NCI-H1092 treated with DMSO at 0.1 percent for 48 hours (cell line): Measurements from ENCODE around the gene UBE2E1.
A peak's percentile ranks its signal among the peaks of the same experiment; 100 is the strongest.

Source experiments
- DNase-seq: peaks from one replicate; lab custom pipeline; 2025; lab: John Stamatoyannopoulos, UW

Gene UBE2E1

DNA sequence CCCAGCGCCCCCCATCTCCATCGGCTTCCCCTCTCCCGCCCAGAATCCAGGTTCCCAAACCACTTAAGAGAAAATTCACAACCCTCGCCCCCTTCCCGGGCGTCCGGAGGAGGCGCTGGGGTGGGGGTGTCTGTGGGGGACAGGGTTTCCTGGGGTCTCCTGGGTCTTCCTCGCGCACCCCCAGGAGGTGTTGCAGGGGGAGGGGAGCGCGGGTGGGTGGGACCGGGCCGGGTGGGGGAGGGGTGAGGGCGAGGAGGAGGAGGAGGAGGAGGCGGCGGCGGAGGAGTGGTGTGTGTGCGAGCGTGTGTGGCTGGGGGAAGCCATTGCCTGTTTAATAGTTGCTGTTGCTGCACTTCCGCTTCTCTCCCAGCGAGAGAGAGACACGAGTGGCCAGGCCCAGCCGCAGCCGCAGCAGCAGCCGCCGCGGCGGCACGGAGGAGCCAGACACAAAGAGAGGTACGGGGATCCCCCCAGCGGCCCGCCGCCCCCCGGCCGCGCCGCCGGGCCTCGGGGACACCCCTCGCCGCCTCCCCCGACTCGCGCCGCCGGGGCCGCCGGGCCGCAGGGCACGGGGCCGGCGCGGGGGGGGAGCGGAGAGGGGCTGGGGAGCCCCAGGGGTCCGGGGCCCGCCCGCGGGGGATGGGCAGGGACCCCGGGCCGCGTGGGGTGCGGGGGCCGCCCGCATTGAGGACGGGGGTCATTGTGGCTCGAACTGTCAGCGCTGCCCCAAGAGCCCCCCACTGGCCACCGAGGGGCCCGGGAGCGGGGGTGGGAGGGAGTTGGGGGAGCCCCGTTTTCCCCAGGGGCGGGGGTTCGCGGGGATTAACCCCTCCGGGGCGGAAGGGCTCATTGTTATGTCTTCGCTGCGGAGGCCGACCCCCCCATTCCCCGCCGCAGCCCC is at the start of gene UBE2E1:
Gene UBE2E1, plus strand, starts transcription at position 323 of the 901 bp plus-strand sequence. CDS start 1,315 bp downstream, outside the sequence.
- DNase-seq: peak; percentile 48

DNA sequence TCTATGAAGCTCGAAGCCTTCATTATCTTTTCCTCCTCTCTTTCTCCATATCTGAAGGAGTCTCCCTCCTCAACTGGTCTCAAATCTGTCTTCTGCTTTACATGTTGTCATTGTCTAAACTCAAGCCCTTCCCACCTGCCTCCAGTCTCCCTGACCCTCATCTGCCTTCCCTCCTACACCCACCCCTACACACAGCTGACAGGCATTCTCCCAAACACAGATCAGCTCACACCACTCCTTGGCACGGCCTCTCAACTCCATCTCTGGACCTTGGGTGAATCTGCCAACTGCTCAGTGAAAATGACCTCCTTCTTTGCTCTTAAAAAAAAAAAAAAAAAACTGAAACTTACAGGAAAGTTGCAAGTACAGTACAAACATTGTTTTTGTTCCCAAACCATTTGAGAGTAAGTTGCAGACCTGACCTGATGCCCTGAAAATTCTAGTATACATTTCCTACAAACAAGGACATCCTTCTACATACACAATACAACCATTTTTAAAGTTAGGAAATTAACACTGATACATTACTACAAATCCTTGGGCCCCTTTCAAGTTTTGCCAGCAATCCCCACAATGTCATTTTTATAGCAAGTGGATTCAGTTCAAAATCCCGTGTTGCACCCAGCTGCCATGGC is 49.4 kb upstream of the UBE2E1 start:
- DNase-seq: no peak

GRCh38 chr3:23758253-23758838 is 47.4 kb upstream of the UBE2E1 start:
- no peak for DNase-seq

DNA sequence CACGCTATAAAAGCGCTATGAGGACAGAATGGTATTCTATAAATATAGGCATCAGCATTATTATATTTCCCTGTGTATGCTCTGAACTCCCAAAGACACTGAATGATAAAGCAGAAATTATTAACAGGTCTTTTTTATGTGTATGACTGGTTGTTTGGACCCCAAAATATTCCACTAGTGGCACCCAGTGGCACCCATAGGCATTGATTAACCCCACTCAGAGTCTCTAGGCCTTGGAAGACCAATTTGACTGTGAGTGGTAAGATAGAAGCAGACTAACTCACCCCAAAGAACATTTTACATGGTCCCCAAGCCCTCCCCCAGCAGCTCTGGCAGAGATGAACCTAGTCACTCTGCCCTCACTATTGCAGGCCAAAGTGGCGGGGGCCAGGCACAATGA is 45.4 kb upstream of the UBE2E1 start:
- DNase-seq: no peak

GRCh38 chr3:23760871-23761373 is 44.8 kb upstream of the UBE2E1 start:
- no peak for DNase-seq

DNA sequence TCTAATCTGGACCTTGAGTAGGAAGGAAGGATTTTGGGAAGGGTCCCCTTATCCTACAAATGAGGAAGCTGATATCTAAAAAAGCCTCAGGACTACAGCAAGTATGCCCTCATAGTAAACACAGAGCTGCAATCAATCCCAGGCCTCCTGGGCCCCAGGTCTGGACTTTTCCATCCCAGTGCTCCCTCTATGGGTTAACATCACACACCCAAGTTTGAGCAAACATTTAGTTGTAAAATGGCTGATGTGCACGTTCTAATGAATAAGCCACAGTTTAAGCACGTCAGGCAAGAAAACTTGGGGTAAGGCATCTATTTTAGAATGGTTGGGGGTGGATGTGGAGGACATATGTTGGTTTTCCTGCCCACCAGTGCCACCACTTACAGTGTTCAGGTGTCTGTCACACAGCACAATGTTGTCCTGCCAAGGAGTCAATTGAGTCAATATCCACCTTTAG is 44.3 kb upstream of the UBE2E1 start:
- DNase-seq: no peak

DNA sequence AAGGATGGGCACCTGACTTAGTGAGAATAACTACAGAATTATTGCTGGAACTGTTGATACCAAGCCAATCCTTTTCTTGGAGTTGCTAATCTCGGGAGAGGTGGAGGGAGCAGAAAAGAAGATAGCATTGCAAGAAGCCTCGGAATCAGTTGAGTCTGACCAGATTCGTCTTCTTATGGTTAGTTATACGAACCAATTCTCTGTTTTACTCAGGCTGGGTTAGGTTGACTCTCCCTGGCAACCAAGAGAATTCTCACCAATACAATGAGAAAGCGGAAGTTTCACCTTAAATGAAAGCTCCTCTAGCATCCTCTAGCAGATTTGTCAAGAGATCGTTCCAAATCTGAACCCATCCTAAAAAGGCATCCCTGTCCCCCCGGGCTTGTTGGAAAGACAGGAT is 43.5 kb upstream of the UBE2E1 start:
- no peak for DNase-seq

DNA sequence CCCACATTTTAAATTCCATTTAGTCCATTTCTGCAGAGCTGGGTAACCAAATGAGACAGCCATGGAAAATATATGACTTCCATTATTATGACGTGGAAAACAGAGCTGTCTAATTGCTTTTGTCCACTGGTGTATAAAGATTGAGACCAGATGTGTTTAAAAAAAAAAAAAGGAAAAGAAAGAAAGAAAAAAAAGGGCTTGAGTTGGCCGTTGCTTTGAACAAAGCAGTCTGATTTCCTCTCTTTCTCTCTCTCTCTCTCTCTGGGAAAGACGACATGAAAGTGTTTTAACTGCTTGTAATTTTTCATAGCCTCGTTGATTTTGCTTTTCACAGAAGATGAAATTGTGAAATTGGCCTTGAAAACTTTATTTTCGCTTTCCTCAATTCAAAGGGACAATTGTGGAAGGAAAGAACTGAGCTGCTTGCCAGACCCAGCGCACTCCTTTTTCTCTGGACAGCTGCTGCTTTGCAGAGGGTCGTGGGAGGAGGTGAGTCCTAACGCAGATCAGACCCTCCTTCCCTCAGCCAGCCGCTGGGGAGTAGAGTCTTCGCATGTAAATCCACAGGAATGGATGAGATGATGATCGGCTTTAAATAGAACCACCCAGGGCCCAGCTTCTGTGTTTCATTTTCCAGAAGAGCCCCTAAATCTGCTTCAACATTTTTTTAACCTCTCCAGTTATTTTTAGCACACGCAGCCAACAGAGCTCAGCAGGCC is 42.8 kb upstream of the UBE2E1 start:
- DNase-seq: no peak

GRCh38 chr3:23764407-23764806 is 41.3 kb upstream of the UBE2E1 start:
- DNase-seq: no peak

GRCh38 chr3:23767546-23767945 is 38.2 kb upstream of the UBE2E1 start:
- DNase-seq: no peak

- no peak for DNase-seq
Observed at GRCh38 chr3:23775254-23775909, 30.4 kb upstream of the UBE2E1 start.

DNA sequence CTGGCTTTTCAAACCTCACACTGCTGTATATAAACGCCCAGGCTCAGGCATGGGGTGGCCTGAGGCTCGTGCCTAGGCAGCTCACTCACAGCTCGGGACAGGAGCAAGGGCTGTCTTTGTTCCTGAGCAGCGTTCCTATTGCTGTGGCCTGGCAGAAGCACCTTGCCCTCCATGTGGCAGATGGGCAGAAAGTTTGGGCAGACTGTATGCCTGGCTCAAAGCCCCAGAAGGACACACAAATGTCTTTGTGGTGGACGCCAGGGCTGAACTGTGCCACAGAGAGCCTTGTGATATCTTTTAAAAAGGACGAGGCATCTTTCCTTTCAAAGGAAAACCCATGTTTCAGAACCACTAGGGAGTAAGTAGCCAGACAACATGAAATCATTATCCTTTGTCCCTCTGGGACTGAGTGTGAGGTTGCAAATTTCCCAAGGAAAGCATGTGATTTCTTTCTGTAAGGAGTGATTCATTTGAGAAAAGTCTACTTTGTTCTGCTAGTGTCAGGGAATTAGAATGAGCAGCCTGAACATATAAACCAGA is 29.3 kb upstream of the UBE2E1 start:
- DNase-seq: no peak

DNA sequence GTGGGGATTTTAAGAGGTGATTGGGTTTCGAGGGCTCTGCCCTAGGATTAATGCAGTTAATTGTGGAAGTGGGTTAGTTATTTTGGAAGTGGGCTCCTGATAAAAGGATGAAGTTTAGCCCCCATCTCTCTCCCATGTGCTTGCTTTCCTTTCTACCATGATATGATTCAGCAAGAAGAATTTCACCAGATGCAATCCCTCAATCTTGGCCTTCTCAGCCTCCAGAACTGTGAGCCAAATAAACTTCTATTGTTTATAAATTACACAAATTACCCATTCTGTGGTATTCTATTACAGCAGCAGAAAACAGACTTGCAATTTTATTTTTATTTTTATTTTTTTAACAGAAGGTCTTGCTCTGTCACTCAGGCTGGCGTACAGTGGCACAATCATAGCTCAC is 27.3 kb upstream of the UBE2E1 start:
- no peak for DNase-seq

- DNase-seq: no peak
Observed at GRCh38 chr3:23779841-23780240, 25.9 kb upstream of the UBE2E1 start.

GRCh38 chr3:23781051-23781450 is 24.7 kb upstream of the UBE2E1 start:
- DNase-seq: no peak

GRCh38 chr3:23781871-23782270 is 23.9 kb upstream of the UBE2E1 start:
- no peak for DNase-seq

DNA sequence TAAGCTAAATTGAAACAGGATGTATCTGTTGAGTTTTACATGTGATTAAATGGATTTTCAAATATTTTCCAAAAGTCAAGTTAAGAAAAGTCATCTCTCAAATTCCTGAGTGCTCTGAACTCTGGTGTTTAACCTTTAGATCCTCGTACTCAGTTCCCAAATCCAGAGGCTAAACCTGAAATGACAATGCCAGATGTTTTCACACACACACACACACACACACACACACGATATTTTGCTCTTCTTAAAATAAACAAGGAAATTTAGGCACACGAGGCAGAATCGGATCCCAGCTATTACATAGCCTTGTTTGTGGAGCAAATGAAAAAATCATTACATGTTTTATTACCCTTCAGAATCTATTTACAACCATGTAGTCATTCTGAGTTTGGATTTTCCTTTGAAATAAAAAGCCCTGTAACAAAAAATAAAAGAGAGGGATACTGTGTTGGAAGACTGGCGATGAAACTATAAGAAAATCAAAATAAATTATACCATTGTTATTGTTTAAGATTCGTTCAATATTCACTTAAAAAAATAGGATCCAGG is 20.6 kb upstream of the UBE2E1 start:
- no peak for DNase-seq

- no peak for DNase-seq
Observed at GRCh38 chr3:23785882-23786281, 19.9 kb upstream of the UBE2E1 start.

- no peak for DNase-seq
Observed at GRCh38 chr3:23791678-23792077, 14.1 kb upstream of the UBE2E1 start.

GRCh38 chr3:23793528-23794134 is 12.1 kb upstream of the UBE2E1 start:
- DNase-seq: no peak

DNA sequence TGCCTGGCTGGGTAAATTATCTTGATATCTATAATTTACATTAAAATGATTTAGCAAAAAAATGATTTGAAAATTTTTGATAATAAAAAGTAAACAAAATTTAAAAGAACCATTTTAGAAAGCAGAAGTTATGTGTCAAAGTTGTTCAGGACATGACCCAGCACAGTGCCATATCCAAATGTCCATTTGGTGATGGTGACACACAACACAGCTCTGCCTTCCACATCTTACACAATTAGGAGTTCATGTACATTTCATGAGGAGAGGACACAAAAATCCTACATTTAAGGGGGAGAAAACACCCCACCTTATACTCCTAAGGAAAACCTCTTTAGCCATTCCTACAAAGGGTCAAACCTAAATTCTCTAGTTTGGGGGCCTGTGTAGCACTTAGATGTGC is 10.7 kb upstream of the UBE2E1 start:
- no peak for DNase-seq
